ENCODE measurements around the gene NPNT.

Gene NPNT

DNA sequence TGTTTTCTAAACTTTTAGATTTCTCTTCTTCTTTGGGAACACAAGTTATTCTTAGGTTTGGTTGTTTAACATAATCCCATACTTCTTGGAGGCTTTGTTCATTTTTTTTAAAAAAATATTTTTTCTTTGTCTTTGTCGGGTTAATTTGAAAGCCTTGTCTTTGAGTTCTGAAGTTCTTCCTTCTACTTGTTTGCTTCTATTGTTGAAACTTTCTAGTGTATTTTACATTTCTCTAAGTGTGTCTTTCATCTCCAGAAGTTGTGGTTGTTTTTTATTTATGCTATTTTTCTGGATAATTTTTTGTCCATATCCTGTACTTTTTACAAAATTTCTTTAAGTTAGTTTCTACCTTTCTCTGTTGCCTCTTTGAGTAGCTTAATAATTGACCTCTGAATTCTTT lies 116.1 kb downstream of the NPNT start:
- in situ Hi-C loops (cut with HindIII; ENCODE audit: low sequenced_read_pairs): no loop called here

- in situ Hi-C loops (cut with HindIII; ENCODE audit: low sequenced_read_pairs): no loop called here
These were observed 122.7 kb downstream of the NPNT start for GRCh38 chr4:106017975-106018374.

- in situ Hi-C loops (cut with HindIII; ENCODE audit: low sequenced_read_pairs): no loop called here
These were observed 124.5 kb downstream of the NPNT start for GRCh38 chr4:106019771-106020170.

All from DLD1 (cell line).